Measurements from ENCODE around the gene OR2L3.

Gene OR2L3

GRCh38 chr1:248098529-248098928 lies 51.9 kb downstream of the OR2L3 start:
- Mint-ChIP-seq H3K27ac (no peak overlapping the region), H3K4me3 (no peak overlapping the region), H3K4me1 (no peaks in the 10 kb centered on the region), H3K36me3 (no peaks in the 10 kb centered on the region), H3K9me3 (peaks cover 11% of the 10 kb centered on the region)
- DNase-seq (ENCODE audit: low spot score in 2 of 2) (no peak), ATAC-seq (no peak)

GRCh38 chr1:248102847-248103246 lies 56.2 kb downstream of the OR2L3 start:
- no peak overlapping the region for H3K27ac Mint-ChIP-seq
- H3K4me1 Mint-ChIP-seq = no peaks in the 10 kb centered on the region
- peaks cover 12% of the 10 kb centered on the region for H3K9me3 Mint-ChIP-seq
- no peak overlapping the region for H3K4me3 Mint-ChIP-seq
- no peaks in the 10 kb centered on the region for H3K36me3 Mint-ChIP-seq
- ATAC-seq (no peak), DNase-seq (ENCODE audit: low spot score in 2 of 2) (no peak)

DNA sequence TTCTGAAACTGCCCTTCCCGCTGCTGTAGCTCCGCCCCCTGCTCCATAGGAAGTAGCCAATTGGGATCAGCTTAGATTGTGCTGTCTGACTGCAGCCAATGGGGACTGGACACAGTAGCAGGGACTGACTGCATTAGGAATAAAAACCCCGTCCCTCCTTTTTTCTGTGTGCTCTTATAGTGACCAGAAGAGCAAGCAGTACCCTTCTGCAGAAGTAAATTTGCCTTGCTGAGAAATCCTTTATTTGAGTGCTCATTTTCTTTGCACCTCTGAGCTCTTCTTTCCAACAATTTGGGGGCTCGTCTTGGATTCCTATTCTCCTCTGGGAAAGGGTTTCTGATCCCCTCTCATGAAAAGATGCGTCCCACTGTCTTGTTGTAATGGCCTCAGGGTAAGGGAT lies 64.5 kb downstream of the OR2L3 start:
- Mint-ChIP-seq H3K36me3 (no peaks in the 10 kb centered on the region), H3K4me1 (no peaks in the 10 kb centered on the region), H3K9me3 (peaks cover 30% of the 10 kb centered on the region), H3K27ac (no peak overlapping the region), H3K4me3 (no peak overlapping the region)
- no peak for DNase-seq (ENCODE audit: low spot score in 2 of 2)
- no peak for ATAC-seq

All from stimulated activated effector memory CD8-positive, alpha-beta T cell treated with anti-CD3 and anti-CD28 coated beads, Interleukin-12 subunit alpha, Interleukin-12 subunit beta, amount 100 ng/mL, for 72 hours (primary cell).